ENCODE data around the gene RNF215.
"Not testable (repeated sequence)": the region's sequence is repeated elsewhere in the genome, so short reads cannot be mapped to it uniquely, and the experiment has no call there.

RNF215 gene

DNA sequence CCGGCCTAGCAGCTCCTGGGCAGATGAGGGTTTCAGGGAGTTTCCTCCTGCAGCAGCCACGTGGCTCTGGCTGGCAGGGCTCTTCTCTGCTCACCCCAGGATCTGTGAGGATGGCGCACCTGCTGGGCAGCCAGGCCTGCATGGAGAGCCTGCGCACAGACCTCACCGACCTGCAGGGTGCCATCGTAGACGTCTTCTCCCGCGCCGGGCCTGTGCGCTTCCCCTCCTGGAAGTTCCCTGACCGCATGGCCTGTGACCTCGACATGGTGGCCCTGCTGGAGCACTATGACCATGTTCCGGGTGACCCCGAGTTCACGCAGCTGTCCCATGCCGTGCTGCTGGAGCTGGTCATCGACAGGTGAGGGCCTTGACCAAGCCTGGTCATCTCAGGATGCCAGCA lies 21.3 kb downstream of the RNF215 start:
- no peak for DNase-seq (ENCODE audit: extremely low read depth in 1 of 2, low read depth in 1 of 2)

DNA sequence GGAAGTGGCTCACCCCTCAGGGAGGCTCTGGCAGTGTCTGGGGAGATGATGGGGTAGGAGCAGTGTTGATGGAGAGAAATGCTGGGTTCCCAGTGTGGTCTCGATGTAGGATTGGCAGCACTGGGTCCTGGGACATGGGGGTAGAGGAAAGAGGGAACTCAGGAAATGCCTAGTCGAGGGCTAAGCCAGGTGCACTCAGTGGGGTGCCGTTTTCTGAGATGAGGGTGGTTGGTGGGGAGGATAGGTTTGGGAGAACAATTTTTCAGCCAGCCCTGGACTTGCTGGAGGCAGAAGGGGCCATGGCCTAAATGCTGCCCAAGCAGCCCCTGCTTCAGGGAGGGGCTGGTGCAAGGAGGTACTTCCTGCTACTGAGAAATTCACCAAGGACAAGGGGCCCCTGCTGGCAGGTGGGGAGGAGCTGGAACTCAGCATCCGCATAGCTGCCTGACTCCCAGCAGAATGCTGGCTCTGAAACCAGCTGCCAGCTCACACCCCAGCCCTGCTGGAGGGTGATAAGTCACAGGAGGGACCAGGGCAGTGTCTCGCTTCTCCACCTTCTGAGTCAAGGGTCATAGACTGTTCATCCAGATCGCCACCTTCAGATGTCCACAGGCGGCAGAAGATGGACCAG lies 24.4 kb downstream of the RNF215 start:
- DNase-seq (ENCODE audit: extremely low read depth in 1 of 2, low read depth in 1 of 2) = no peak

DNA sequence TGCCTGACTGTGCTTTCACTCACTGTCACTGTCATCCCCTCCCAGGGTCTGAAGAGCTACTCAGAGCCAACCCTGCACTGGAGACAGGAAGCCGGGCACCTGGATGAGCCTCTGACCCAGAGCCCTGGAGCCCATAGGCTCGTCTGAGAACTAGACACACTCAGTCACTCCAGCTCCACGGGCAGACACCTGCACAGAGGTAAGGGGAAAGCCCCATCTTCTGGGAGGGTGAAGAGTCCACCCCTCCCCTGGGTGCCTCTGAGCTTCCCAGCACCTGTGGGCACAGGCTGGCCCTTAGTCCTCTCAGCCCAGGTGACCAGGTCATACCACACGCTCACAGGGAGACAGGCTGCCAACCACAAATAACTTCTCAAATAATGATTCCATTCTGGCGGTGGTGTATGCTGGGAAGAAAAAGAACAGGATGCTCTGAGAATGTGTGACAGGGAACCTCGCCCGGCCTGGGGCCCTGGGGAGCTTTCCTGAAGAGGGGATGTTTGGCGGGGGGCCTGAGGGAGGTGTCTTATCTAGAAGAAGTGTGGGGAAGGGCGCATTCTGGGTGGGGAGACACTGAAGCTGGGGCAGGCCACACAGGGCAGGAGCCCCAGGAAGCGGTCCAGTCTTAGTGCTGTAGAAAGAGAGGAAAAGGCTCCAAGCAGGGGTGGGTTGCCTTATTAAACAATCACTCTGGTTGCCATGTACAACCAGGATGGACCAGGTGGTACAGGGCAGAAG lies 25.1 kb downstream of the RNF215 start:
- no peak for DNase-seq (ENCODE audit: extremely low read depth in 1 of 2, low read depth in 1 of 2)

DNA sequence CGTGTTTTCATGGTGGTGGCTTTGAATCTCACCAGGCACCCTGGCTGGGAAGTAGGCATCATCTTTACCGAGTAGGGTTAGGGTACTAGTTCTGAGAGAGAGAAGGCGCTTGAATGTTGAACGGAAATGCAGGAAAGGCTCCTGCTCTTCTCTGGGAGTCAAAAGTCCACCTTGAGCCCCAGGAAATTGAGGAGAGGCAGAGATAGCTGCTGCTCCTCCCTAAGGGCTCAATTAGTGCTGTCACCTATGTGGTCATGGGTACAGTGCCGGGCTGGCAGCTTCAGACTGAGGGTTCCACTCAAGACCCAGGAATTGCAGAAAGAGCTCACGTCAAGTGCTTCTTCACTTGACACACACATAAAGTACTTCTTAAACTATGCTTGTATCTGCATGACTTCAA lies 28.7 kb downstream of the RNF215 start:
- no peak for DNase-seq (ENCODE audit: extremely low read depth in 1 of 2, low read depth in 1 of 2)

DNA sequence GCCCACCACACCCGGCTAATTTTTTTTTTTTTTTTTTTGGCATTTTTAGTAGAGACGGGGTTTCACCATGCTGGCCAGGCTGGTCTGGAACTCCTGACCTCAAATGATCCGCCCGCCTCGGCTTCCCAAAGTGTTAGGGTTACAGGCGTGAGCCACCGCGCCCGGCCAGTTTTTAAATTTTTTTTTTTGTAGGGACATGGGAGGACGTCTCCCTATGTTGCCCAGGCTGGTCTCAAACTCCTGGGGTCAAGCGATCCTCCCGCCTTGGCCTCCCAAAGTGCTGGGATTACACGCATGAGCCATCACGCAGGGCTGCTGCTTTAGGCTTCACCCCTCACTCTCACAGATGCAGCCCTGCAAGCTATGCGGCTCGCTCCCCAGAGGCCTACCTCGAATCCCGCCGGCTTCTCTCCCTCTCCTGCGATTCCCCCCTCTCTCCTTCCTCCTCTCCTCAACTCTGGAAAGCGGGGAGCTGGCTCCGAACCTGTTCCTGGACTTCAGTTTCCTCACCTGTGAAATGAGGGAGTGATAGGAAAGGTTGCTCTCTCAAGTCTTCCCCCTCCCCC lies 29.5 kb downstream of the RNF215 start:
- DNase-seq (ENCODE audit: extremely low read depth in 1 of 2, low read depth in 1 of 2) = no peak

DNA sequence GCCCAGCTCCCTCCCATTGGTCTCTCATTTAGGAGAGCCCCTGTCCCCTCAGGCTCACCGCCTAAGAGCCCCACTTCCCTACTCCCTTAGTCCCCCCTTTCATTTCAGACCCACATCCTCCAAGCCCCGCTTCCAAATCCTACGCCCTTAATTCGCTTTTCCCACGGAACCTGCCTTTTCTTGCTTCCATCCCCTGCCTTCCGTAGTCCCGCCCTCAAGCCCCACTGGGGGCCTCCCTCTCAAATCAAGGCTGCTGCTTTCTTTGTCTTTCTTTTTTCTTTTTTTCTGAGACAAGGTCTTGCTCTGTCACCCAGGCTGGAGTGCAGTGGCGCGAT lies 30.0 kb downstream of the RNF215 start:
- no peak for DNase-seq (ENCODE audit: extremely low read depth in 1 of 2, low read depth in 1 of 2)

DNA sequence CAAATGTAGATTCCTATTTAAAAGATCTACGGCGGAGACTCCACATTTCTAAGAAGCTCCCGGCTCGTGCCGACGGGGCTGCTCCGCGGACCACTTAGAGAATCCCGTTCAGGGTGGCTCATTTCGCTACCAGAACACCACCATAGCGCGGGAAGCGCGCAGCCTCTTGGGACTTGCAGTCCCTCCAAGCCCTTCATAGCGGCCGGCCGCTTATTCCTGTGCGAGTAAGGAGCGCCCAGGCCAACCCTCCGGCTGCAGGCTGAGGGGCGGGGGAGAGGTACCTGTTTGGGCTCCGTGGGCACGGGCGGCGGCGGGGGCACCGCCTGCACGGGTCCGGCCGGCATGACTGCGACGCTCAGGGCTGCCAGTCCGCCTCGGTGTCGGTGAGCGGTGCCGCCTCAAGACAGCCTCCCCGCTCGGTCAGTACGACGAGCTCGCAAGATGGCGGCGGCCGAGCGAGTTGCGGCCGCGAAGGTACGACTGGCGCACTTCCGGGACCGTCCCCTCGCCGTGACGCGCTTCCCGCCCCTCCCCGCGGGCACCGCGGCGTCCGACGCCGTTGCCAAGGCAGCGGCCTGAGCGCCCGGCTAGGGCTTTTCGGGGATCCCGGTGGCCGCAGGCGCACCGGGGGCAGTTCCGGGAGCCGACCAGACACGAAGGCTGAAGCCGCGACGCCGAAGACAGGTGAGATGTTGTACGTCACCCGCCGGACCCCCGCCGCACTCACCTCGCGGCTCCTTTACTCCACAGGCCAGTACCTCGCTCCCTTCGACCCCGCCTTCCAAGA lies 30.6 kb downstream of the RNF215 start, which contains the start of the genes CCDC157 and SF3A1:
Gene CCDC157, plus strand, starts transcription at position 559 of the 787 bp plus-strand sequence. CDS start 8,994 bp downstream, outside the sequence.
Gene SF3A1, minus strand, starts transcription at position 446 of the 787 bp plus-strand sequence. Its CDS starts 102 bp downstream, at position 344.
- DNase-seq (ENCODE audit: extremely low read depth in 1 of 2, low read depth in 1 of 2) = peak; percentile 76 to 86

DNA sequence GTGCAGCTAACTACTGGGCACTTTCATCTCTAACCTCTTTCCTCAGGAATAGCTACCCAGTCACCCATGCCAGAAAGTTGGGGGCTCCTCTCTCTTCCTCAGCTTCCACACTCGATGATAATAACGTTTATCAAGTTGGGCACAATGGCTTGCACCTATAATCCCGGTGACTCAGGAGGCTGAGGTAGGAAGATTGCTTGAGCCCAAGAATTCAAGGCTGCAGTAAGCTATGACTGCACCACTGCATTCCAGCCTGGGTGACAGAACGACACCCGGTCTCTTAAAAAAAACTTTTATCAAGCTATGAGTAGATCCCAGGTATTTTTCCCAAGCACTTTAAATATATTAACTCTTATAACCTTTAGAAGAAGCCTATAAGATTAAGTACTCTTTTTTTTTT lies 32.6 kb downstream of the RNF215 start:
- DNase-seq (ENCODE audit: extremely low read depth in 1 of 2, low read depth in 1 of 2) = no peak

DNA sequence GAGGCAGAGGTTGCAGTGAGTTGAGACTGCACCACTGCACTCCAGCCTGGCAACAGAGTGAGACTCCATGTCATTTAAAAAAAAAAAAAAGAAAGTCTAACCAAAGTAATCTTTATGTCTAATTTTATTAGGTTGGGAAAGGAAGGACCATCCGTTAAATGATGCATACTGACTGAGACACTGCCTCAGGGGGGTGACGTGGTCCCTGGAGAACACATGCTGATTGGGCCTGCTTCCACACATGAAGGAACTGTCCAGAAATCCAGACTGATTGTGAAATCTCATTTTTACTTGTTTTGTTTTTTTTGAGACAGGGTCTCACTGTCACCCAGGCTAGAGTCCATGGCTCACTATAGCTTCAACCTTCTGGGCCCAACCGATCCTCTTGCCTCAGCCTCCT lies 36.0 kb downstream of the RNF215 start:
- no peak for DNase-seq (ENCODE audit: extremely low read depth in 1 of 2, low read depth in 1 of 2)

DNA sequence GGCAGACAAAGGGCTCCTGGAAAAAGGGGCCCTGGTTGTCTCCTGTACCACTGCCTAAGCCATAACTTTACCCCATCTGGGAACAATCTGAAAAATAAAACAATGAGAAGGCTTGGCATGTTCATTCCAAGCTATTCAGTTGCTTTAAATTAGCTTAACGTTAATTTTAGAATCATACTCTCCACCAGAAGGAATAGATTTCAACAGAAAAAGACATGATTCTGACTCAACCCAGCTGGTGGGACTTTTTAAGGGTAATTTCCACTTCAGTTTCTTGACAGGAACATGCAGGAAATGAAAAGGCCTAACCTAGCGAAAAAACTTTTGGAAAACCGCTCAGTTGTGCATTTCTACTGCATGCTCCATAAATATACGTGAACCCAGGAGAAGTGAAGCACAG lies 38.4 kb downstream of the RNF215 start:
- no peak for DNase-seq (ENCODE audit: extremely low read depth in 1 of 2, low read depth in 1 of 2)

DNA sequence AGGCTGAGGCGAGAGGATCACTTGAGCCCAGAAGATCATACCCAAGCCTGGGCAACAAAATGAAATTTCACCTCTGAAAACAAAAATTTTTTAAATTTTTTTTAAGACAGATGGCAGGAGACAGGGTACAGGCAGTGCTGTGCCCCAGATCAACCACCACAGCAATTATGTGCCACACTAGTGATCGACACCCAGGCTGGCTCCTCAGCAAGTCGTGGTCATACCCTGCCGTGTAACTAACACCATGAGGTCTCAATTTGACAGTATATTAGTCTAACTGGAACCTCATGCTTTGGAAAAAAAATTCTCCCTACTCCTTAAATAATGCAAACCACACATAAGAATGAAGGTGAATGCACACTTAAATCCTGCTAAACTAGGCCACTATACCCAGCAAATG lies 38.8 kb downstream of the RNF215 start:
- DNase-seq (ENCODE audit: extremely low read depth in 1 of 2, low read depth in 1 of 2) = no peak

DNA sequence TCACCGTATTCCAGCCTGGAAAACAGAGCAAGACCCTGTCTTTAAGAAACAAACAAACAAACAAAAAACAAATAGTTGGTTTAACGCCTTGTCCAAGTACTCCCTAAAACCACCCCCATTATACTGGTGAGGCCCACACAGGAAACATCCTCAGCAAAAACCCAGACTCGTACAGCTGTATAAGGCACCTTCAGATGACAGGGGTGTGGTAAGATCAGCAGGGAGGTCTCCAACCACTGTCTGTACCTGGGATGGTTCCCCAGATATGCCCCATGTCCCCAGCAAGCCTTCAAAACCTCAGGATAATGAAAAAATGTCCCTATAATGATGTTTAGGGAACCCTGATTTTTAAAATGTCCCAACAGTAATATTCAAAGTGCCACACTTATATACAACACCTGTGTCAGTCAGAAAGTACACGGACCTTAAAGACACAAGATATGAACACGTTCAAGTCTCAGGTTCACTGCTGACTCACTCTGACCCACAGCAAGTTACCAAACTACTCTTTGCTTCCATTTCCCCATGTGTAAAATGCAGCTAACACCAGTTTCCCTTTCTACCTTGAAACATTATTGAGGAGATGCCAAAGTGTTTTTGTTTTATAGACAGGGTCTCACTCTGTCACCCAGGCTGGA lies 39.8 kb downstream of the RNF215 start:
- no peak for DNase-seq (ENCODE audit: extremely low read depth in 1 of 2, low read depth in 1 of 2)

DNA sequence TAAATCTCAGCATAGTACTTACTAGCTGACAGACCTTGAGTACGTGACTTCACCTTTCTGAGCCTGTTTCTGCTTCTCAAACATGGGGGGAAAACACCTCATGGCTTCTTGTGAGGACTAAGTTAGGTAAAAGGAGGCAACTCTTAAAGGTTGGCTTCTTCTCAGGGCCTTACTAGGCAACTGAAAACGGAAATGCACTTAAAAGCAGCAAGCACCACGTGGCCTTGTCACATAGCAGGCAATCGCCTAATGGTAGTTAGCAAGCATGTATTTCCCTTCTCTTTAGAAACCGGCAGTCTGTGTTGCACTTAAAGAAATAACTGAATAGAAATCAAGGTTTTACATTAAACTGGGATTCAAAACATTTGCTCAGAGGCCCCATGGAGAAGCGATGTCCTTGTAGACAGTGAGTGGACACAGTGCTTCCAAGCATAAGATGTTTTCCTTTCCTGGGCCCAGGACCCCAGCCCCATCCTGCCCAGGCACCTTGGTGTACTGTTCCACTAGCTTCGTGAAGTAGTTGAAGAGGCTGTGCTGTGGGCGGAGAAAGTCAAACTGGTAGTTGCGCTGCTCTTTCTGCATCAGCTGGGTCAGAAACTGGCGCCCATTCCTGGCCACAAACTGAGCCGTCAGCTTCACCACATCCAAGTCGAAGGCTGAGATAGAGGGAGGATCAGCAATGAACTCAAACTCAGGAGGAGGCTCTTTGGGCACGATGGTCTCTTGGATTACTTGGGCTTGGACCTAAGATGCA lies 42.6 kb downstream of the RNF215 start:
- no peak for DNase-seq (ENCODE audit: extremely low read depth in 1 of 2, low read depth in 1 of 2)

DNA sequence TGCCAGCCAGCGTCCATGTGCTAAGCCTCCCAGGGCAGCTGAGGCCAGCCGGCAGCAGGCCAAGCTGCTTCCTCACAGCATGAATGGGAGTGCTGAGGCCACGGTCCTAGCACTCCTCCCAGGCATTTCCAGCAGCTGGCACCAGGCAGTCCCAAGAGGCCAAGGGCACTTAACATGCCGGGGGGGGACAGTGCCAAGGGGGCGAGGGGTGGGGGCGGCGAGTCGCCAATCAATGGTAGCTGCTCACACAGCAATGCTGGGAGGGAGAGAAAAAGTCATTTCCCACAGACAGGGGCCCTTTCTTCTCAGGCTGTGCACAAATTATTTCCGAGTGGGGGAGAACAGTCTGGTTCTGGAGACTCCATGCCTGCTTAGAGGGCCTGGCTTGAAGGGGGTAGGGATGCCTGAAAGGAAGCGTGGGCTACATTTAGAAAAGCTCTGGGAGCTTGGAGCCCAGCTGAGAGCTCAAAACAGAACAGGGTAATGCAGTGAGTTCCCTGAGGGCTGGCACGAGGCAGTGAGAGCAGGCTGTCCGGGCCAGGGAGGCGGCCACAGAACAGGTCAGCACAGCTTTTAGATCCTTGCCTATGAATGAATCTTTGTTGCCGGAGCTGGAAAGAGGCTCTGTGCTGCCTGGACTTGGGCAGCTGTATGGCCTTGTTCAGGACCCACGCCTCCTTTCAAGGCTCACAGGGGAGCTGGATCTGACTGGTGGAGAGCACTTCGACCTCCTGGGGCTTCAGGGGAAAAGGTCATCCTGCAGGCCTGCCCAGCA lies 46.1 kb downstream of the RNF215 start:
- no peak for DNase-seq (ENCODE audit: extremely low read depth in 1 of 2, low read depth in 1 of 2)

DNA sequence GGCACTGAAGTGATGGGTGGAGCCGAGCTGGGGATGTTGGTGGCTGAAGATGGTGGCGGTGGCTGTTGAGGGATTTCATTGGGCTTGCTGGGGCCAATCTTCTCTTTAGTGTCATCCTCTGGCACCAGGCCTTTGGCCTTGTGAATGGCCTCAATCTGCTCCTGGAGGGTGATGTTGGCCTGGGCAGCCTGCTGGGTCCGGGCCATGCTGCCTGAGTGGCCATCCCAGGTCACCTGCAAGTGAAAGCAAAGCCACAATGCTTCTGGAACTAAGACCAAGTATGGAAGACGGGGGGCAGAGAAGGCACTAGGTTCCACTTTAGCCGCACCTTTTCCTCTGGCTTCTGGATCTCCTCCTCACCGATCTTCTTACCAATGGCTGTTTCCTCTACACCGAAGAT lies 48.4 kb downstream of the RNF215 start:
- no peak for DNase-seq (ENCODE audit: extremely low read depth in 1 of 2, low read depth in 1 of 2)

DNA sequence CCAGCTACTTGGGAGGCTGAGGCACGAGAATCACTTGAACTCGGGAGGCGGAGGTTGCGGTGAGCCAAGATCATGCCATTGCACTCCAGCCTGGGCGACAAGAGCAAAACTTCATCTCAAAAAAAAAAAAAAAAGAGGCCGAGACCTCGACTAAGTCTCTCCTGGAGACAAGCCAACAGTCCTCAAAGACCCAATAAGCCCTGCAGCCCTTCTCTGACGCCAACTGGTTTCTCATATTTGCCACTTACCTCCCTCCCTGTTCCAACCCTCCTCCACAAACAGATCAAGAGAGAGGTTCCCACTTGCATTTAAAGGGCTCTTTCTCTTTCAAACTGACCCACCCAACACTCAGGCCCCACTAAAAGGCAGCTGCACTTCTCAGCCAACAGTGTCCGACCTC lies 48.9 kb downstream of the RNF215 start:
- not testable (repeated sequence) for DNase-seq (ENCODE audit: extremely low read depth in 1 of 2, low read depth in 1 of 2)

DNA sequence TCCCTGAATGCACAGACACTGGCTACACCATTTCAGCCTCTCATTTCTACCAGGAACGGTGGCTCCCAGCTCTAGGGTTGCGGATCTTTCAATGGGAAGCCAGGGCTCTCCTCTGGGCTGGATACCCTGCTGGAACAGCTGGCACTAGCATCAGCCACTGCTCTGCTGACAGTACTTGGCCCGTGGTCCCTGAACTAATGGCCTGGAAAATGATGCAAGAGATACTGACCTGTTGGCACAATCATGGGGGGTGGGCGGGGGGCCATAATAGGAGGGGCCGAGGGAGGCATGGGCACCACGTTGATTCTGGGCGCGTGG lies 49.8 kb downstream of the RNF215 start:
- DNase-seq (ENCODE audit: extremely low read depth in 1 of 2, low read depth in 1 of 2) = no peak

DNA sequence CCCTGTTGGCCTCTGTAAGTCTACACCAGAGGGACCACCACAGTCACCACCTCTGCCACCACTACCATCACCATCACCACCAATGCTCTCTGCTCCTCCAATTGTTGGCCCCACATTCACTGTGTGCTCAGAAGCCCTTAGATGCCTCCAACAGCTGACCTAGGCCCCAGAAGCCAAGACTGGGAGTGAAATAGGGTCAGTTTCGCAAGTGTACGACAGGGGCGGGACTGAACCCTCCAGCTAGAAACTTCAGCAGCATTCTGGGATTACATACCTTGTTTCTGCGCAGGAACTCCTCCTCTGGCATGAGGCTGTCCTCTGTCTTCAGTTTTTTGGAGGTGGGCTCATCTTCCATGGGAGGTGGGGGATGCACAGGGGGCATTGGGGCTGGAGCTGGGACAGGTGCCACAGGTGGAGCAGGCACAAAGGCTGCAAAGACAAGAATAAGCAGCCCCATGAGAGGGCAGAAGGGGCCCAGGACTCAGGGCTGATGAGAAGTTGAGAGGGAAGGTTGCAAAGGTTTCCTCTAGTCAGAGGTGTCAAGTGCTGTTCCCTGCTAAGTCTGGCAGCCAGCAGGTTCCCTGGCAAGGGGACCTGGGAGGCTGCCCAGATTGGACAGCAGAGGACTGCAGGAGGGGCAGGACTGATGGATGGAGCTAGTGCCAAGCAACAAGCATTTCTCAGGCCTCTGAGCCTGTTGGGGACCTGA lies 50.3 kb downstream of the RNF215 start:
- DNase-seq (ENCODE audit: extremely low read depth in 1 of 2, low read depth in 1 of 2) = no peak

DNA sequence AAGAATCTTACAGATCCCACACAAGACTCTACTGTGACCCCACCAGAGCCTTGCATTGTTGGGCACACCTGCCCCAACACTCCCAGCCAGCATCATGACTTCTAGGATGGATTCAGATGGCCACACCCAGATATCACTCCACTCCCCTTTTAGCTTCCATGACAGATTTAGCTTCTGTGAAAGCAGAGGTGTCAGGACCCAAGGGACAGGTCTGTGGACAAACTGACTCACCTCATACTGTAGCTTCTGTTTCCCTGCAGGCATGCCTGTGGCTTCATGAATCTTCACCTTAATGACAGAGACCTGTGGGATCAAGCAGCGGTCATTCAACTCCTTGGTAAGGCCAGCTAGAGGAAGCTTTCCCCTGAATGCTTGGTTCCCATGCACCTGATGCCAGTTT lies 52.0 kb downstream of the RNF215 start:
- DNase-seq (ENCODE audit: extremely low read depth in 1 of 2, low read depth in 1 of 2) = no peak

Measured in stimulated activated CD8-positive, alpha-beta memory T cell treated with anti-CD3 and anti-CD28 coated beads, Interleukin-7, amount 100 ng/mL, for 48 hours (primary cell).